CD4-positive, alpha-beta T cell treated with Interleukin-4 for 4 hours (primary cell): Measurements from ENCODE around the gene TGIF2.
"Not testable (repeated sequence)": the region's sequence is repeated elsewhere in the genome, so short reads cannot be mapped to it uniquely, and the experiment has no call there.

ENCODE experiments used
- DNase-seq: peaks from one replicate; pipeline ENCODE4 v3.0.0-alpha.2; 2020

Gene TGIF2

DNA sequence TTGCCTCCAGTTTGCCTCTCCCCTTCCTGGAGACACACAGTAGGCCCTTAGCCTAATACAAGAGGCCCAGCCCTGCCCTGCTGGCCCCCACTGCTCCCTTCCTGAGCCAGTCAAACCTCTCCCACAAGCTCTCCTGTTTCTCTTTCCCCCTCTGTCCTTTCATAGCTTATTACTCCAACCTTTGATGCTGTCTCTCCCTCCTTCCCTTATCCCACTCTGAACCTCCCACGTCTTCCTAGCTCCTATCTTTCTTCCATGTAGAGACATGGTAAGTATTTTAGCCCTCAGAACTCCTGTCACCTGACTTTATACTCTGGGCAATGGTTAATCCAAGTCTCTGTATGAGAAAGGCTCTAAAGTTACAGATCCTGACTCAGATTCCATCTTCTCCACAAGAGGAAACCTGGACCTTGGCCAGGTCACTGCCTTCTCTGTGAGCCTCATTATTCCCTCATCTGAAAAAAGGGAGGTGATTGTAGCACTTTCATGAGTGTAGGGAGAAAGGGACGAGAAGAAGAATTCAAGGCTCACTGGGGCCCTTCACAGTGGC, 6.7 kb downstream of the TGIF2 start:
- DNase-seq, result no peak

DNA sequence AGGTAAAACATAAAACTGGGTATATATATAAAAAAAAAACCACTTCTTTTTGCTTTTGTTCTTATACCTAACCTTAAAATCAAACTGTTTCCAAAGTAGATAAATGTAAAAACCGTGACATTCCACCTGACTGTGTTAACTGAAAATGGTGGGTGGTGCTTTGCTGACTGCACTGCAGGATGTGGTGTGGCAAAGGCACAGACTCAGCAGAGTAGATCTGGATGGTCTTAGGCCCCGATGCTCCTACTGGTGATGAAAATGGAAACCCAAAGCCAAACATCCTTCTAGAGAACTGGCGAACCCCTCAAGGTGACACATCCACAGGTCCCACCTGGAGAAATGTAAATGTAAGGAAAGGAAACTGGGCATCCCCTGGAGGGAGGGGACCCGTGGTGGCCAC, 8.9 kb downstream of the TGIF2 start:
- no peak for DNase-seq

DNA sequence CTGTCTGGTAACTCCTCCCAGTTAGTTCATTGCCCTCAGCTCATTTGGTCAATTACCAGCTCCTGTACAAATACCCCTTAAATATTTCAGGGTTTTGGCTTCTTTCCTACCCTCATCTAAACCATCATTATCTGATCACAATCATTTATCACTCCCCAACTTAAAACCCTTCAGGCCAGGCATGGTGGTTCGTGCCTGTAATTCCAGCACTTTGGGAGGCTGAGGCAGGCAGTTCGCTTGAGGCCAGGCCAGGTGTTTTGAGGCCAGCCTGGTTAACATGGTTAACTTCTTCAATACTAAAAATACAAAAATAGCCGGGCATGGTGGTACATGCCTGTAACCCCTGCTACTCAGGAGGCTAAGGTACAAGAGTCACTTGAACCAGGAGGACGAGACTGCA, 9.4 kb downstream of the TGIF2 start:
- DNase-seq, result no peak

DNA sequence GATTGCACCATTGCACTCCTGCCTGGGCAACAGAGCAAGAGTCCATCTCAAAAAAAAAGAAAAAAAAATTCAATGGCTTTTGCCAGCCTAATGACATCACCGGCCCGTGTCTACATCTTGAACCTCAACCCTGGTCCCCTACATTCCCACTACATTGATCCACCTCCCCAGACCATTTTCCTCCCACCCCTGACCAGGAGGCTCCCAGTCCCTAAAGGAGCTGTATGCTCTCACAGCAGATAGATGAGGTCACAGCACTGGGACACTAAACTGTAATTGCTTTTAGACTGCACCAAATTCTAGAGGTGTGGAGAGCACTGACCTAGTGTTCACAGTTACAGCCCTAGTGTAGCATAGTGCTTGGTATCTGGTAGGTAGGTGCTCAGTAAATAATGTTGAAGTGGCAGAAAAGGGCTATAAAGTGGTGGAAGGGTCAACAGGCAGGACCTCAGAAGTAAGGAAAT, 10.7 kb downstream of the TGIF2 start:
- no peak for DNase-seq

DNA sequence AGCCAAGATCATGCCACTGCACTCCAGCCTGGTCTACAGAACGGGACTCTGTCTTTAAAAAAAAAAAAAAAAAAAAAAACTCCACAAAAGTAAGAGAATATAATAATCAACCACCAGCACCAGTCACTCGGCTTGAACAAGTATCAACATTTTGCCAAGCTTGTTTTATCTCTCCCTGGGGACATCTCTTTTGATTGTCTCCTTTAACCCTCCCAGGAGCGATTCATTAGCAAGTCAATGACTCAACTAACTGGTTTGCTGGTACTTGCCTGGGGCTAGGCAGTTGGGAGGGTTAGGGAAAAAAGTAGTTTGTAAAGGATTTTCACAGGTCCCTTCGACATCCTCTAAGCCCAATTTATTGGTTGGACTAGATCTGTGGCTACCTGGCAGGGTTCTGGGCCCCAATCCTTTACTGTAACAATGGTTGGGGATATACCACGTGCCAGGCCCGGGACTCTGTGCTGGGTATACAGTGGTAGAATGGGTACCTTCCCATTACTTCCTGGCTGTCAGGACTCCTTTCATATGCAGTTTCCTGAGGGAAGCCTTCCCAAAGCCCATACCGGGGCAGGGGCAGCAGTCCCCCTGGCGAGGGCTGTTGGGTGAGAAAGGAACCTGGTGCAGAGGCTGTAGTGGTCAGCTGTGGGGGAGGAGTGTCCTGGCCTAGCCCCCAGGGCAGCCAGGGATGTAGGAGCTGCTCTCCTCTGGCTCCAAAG, 12.2 kb downstream of the TGIF2 start:
- no peak for DNase-seq

DNA sequence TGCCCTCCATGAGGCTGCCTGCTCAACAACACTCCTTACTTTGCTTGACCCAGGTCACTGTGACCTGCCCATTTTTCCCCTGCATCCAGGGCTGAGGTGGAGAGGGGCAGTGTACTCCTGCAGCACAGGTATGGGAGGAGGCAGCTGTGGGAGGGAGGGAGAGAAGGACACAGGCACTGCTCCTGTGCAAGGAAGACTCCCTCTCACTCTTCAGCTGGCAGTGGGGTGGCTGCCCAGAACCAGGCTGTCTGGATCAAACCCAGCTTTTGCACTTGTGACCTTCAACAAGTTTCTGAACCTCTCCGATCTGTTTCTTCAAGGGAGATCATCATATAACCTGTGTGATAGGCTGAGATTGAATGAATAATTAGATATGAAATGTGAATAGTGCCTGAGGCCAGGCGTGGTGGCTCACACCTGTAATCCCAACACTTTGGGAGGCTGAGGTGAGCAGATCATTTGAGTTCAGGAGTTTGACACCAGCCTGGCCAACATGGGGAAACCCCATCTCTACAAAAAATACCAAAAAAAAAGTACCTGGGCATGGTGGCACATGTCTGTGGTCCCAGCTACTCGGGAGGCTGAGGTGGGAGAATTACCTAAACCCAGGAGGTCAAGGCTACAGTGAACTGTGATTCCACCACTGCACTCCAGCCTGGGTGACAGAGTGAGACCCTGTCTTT, 14.1 kb downstream of the TGIF2 start:
- DNase-seq, result no peak

DNA sequence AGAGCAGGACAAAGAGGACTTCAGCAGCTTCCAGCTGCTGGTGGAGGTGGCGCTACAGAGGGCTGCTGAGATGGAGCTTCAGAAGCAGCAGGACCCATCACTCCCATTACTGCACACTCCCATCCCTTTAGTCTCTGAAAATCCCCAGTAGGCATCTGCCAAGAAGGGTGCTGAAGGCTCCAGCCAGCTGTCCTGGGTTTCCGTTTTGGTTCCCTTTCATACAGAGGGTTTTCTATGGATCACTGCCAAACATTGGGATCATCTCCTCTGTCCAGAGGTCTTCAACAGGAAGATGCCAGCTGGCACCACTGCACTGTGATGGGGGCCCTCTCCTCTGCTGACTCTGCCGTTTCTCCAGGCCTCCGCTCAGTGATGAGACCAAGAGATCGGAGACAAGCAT, 17.9 kb downstream of the TGIF2 start:
- no peak for DNase-seq

DNA sequence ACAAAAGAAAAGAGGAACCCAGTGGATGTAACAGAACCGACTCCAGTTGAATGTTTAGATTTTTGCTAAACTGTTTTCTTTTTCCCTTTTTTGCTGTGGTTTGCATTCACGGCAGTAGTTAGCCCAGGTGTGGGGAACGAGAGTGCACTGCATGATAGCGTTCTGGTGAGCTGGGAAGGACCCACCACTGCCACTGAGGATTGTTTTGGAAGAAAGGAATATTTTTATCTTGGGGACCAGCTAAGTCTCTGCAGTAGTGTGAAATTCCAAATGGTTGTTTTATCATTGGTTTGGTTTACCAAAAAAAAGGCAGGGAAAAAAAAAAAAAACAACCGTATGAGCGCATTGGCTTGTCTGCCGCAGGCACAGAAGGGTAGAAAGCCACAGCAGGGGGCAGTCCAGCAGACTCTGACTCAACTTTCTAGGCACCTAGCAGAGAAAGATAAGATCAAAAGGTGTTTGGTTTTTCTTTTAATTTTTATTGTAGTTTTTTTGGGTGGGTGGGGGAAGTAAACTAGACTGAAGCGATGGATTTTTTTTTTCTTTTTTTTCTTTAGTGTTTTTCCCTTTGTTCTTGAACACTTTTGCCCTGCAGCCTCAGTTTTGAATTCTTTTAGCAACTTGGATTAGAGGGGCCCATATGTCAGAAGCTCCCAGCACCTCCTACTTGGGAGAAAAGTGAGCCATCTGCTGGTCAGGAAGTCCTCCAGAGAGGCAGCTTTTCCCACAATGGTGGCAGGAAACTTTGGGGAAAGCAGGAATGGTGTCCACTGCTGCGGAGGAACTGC, 18.7 kb downstream of the TGIF2 start:
- DNase-seq, result peak; percentile 80

DNA sequence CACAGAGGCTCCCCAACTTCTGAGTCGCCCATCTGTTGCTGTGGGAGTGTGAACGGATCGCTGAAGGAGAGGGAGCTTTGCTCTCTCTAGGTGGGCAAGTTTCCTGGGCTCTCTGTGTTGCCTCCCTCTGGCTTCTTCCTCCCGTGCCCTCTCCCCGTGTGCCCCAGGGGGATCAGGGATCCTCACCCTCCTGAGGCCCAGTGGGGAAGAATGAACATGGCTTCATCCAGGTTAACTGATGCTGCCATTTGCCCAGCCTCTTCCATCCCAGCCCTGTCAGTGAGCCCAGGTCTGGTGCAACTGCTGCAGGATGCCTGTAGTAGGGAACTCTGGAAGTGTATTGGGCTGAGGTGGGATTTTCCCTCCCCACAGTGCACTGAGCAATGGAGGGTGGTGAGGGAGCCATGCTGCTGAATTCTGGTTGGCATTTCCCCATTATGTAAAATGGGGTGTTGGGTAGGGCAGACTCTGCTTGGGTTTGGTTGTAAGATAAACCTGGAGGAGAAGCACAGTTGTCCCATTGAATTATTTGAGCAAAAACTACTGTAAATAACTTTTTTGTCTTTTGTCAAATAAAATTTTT, 20.0 kb downstream of the TGIF2 start:
- DNase-seq, result no peak

DNA sequence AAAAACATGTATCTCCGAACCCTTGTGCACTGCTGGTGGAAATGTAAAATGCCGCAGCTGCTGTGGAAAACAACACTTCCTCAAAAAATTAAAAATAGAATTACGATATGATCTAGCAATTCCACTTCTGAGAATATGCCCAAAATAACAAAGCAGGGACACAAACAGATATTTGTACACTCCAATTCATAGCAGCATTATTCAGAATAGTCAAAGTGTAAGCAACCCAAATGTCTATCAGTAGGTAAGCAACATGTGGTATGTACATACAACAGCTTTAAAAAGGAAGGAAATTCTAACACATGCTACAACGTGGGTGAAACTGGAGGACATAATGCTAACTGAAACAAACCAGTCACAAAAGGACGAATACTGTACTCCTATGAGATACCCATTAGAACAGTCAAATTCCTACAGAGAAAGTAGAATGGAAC, 26.5 kb downstream of the TGIF2 start:
- DNase-seq, result no peak

DNA sequence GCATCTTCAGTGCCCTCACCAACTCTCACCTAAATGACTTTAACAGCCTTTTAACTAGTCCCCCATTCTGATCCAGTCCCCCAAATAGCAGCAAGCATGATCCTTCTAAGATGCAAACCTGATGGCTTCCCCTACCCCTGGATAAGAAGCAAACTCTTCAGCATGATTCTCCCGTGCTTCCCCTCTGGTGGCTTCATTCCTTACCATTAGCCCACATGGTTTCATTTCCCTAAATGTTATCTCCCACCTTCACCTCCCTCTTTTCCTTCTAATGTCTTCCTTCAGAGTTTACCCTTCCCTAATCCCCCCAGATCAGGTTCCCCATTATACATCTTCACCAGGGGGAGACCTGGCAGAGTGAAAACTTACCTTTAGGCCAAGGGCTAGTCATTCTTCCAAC, 28.1 kb downstream of the TGIF2 start:
- no peak for DNase-seq

DNA sequence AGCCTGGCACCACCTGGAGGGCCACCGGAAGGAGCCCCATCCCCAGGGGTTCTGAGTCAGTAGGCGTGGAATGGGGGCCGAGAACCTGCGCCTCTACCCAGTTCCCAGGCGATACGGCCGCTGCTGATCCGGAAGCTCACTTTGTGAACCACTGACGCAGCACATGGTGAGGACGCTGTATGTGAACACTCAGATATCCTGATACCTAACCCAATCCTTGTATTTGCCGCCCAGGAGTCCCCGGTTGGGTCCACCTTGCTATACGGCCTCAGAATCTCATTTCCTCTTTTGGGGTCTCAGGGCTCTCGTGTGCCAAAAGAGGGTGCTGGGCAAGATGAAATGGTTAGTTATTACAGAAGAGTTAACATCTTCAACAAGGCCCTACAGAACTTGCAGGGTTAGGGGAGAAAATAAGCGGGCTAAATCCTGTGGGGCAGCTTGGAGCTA, 31.6 kb downstream of the TGIF2 start:
- DNase-seq, result peak; percentile 53

DNA sequence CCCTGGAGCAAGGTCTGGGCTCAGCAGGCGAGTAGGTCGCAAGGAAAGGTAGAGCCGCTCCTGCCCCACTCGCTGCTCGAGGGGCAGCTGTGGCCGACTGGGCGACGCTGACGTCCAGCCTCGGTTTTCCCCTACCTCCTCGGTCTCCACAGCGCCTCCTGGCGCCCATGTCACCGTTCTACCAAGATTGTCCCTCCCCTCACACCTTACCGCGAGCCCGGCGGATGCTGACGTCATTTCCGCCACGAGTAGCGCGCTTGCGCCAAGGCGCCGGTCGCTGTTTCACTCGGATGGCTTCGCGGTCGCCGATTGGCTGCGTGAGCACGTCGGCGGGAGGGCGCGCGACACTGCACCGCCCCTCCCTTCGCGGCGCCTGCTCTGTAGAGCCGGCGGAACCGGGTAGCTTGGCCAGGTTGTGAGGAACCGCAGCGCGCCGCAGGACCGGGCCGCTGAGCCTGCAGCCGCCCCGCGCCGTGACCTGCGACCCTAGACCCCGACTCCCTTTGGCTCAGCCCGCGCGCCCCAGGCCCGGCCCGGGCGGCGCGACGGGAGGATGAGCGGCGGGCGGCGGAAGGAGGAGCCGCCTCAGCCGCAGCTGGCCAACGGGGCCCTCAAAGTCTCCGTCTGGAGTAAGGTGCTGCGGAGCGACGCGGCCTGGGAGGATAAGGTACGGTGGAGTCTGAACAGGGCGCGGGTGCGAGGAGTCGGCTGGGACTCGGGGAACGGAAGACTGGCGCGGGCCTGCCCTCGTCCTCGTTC, 32.2 kb downstream of the TGIF2 start, which contains the start of gene RAB5IF:
TSS of gene RAB5IF (plus strand) at position 381 of the 759 bp plus-strand sequence. CDS start at position 554, 173 bp downstream.
- DNase-seq, result peak; percentile 98

DNA sequence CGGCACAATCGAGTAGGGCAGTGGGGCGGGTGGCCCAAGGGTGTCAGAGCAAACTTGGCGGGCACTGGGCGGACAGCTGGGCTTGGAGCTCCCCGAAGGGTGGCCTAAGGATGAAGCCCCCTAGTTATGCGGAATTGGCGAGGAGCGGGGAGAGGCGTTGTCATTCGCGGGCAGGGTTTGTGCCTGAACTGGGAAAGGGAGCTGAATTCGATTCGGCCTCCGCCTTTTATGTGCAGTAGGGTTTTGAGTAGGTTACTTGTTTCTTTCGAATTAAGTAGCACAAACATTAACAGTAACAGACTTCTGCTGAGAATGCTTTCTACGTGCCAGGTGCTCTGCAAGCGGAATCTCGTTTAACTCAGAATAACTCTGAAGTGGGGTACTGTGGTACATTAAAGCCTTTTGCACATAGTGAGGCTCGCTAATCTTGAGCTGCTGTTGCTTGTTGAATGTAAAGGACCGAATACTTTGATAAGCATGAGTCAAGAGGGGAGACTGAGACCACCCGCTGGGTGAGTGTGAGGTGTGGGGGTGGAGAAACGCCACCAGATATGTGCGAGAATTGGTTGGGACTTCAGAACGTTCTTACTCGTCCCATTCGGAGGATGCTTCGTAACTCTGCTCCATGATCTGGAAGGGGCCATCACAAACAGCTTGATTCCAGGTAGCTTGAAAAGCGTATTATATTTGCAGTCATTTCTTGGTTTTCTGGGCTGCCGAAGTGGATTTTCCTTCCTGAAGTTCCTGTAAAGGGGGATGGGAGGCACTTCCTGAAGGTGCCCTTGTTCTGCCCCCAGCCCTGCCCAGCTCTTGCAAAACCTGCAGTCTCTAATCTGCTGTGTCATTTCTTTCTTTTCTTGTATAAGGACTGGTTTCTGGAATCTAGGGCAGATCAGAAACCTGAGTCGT, 33.0 kb downstream of the TGIF2 start:
- no peak for DNase-seq

DNA sequence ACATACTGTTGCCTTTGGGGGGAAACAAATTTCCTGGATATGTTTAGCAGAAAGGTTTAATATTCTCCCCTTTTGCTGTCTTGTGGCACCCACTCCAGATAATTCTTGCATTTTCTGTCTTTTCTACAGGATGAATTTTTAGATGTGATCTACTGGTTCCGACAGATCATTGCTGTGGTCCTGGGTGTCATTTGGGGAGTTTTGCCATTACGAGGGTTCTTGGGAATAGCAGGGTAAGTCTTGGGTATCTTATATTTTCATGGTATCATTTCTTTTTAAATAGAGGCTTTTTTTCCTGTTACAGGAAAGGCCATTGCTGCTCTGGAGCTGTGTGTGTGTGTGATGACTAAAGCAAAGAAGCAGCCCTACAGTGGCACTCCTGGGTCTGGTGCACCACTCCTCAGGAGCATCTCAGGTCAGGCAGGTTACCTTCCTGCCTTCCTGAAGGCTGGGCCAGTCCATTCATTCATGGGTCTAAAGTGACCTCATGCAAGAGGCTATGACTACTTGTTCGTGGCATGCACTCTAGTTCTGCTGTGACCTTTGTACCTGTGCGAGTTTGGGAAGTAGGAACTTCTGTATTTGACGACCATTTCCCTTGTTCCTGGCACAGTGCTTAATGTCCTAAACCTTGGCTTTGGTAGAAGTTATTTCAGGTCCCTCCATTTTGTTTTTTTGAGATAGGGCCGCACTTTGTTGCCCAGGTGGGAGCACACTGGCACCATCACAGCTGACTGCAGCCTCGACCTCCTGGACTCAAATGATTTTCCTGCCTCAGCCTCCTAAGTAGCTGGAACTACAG, 34.4 kb downstream of the TGIF2 start:
- DNase-seq, result no peak

DNA sequence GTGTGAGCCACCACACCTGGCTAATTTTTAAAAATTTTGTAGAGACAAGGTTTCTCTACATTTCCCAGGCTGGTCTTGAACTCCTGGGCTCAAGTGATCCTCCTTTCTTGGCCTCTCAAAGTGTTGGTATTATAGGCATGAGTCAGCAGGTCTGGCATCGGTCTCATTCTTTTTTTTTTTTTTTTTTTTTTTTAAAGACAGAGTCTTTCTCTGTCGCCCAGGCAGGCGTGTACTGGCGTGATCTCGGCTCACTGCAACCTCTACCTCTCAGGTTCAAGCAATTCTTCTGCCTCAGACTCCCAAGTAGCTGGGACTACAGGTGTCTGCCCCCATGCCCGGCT, 35.0 kb downstream of the TGIF2 start:
- DNase-seq, result not testable (repeated sequence)

DNA sequence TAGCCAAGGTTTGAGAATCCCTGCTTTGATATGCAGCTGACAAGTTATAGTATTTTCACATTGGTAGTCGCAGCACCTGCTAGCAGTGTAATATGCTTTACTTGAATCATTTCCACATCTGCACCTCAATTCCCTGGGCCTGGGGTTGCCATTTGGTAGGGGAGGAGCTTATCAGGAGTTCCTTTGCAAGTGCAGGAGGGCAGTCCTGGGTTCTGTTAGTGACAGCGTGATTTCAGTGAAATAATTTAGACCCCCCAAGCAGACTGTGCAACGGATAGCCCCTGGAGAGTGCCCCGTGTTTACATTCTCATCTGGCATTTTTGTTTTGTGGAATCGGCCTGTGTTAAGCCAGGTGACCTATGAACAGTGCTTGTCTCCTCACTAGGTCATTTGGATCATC, 38.2 kb downstream of the TGIF2 start:
- DNase-seq, result no peak

DNA sequence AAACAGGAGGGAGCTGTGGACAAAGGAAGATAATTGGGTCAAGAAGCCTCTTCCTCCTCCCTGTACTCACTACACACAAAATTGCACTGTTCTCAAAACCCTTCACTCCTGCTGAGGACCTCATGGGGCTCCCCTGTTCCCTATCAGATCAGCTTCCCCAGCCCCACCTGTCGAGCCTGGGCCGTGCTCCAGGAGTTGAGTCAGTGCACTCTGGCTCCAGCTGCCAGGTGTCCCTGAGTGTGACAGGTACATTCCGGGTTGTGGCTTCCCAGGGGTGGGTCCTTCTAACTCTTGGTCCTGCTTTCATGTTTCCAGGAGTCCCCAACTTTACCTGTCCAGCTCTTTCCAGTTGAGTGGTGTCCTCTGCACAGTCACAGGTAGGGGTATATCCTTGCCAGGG, 40.6 kb downstream of the TGIF2 start:
- DNase-seq, result no peak

DNA sequence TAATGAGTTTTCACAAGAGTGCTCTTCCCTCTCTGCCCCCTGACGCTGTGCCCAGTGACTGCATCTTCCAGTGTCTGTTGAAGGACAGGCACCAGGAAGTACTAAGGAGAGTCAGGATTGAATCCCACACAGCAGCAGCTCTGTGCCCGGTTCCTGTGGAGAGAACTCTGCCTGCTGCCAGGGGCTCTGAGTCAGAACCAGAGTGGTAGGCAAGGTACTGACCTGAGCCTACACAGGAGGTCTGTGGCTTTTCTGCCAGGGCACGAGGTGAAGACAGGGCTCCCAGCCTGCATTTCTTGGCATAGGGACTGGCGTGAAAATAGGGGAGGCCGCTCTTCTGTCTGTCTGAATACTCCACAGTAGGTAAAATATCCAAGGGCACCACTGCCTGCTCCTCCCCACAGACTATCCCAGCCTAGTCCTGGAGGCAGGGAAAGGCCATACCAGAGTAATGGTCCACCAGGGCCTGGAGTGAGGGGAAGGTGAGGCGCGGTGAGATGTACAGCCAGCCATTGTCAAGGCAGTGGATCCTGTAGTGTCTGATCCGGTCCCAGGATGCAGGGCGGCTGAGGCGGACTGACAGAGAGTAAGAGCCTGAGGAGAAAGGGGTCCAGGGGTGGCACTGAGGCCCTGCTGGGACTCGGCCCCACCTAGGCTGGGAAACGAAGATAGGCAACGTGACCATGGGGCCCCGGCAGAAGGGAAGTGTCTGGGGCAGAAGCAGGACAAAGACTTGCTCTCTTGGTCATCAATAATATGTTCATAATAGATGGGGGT, 41.6 kb downstream of the TGIF2 start:
- DNase-seq, result no peak
